Activated CD4-positive, alpha-beta memory T cell treated with anti-CD3 and anti-CD28 coated beads, Interleukin-2, amount 10 ng/mL, durations not matched to agents 7 days and 5 days (primary cell): ENCODE data around the gene STK4. TPM values are rescaled to one million over a fixed set of nuclear protein-coding genes. Genes with fewer than 3 reads are reported as not detected.

Experiments used
- CTCF ChIA-PET: fragments of 350-600 bp; sonication (Branson Sonifier 250); formaldehyde crosslinking; loops from one replicate; lab custom pipeline; 2021; ENCODE audit warnings: antibody characterized with exemption, inconsistent platforms; lab: Charles Lee
- POLR2A ChIA-PET: fragments of 350-600 bp; sonication (Branson Sonifier 250); formaldehyde crosslinking; loops from one replicate; lab custom pipeline; 2021; ENCODE audit warnings: antibody characterized with exemption; lab: Charles Lee
- DNase-seq: peaks from one replicate; pipeline ENCODE4 v3.0.0-alpha.2; 2020
- H3K27ac Mint-ChIP-seq: one replicate; pipeline ENCODE4 v1.8.0; 2021; ENCODE audit warnings: mild to moderate bottlenecking, mixed read lengths
- H3K27me3 Mint-ChIP-seq: one replicate; pipeline ENCODE4 v1.8.0; 2021; ENCODE audit warnings: mixed read lengths
- H3K36me3 Mint-ChIP-seq: one replicate; pipeline ENCODE4 v1.8.0; 2021; ENCODE audit warnings: low read depth, mixed read lengths
- H3K4me1 Mint-ChIP-seq: one replicate; pipeline ENCODE4 v1.8.0; 2021; ENCODE audit warnings: mixed read lengths
- H3K4me3 Mint-ChIP-seq: one replicate; pipeline ENCODE4 v1.8.0; 2021; ENCODE audit warnings: mild to moderate bottlenecking, mixed read lengths
- H3K9me3 Mint-ChIP-seq: one replicate; pipeline ENCODE4 v1.8.0; 2021; ENCODE audit warnings: mixed read lengths
- total RNA-seq, 2 experiments: library from RNA; stranded (reverse); gene quantifications; one replicate each; pipeline ENCODE4 v1.2.3, GENCODE V29; 2021

The STK4 gene
- total RNA-seq, 2 experiments from 2014 or later = 204 to 213 TPM

DNA sequence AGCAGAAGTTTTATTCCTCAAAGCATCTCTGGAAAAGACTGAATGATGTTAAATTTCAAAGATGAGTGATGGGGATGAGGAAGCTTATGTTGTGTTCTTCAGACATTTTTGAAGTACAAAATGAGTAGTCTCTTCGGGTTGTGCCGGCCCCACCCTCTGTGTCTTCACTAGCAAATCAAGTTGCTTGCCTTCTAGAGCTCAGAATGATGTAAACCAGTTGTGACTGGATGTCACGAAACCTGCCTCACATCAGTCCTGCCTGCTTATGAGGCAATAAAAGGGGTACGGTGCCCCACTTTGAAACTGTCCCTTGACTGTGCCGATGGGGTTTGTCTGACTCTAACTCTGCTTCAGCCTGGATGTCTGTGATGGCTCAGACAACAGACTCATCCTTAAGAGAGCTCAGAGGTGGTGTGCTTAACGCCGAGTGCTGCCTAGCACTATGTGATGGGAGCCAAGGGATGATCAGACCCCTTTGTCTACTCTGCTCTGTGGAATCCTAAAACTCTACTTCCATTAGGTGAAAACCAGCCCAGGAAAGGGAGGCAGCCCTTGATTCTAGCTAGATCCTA, 25.1 kb upstream of the STK4 start:
- POLR2A ChIA-PET = interaction anchor here (0.6 to 1.5 kb wide), 2 partner anchors 15 to 37 kb away, joined by 3 to 5 read pairs; no protein-coding TSS in a partner anchor
- H3K4me1 Mint-ChIP-seq = no peaks in the 10 kb centered on the region
- H3K27ac Mint-ChIP-seq = peak overlapping the region; percentile 22
- H3K9me3 Mint-ChIP-seq = no peaks in the 10 kb centered on the region
- H3K36me3 Mint-ChIP-seq = peaks cover 59% of the 10 kb centered on the region
- no peaks in the 10 kb centered on the region for H3K27me3 Mint-ChIP-seq
- CTCF ChIA-PET = interaction anchor here (0.9 kb wide), 1 partner anchor 155 kb away, joined by 4 read pairs; no protein-coding TSS in a partner anchor
- DNase-seq = no peak
- no peak overlapping the region for H3K4me3 Mint-ChIP-seq

GRCh38 chr20:44942264-44942973, 23.9 kb upstream of the STK4 start:
- H3K27ac Mint-ChIP-seq = no peak overlapping the region
- no peak overlapping the region for H3K4me3 Mint-ChIP-seq

DNA sequence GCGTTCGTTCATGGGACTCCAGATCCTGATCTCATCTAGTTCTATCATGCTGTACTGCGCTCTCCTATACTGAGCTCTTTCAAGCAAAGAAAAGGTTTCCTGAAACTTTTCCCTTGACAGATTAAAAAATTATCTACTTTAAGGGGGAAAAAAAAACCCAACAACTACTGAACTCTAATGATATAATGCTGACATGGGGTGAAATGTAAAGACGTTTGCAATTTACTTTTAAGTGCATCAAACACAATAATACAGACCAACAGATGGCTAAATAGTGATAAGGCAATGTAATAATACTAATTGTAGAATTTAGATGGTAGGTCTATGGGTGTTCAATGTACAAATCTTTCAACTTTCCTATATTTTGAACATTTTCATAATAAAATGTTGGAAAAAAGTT, 22.5 kb upstream of the STK4 start:
- no peak overlapping the region for H3K27ac Mint-ChIP-seq

More at GRCh38 chr20:44942264-44942973, 23.9 kb upstream of the STK4 start:
- Mint-ChIP-seq H3K4me1 (no peaks in the 10 kb centered on the region), H3K27me3 (no peaks in the 10 kb centered on the region), H3K36me3 (peaks cover 58% of the 10 kb centered on the region), H3K9me3 (no peaks in the 10 kb centered on the region)
- no peak for DNase-seq
- POLR2A ChIA-PET = interaction anchor here (1.5 kb wide), 1 partner anchor 36 kb away, joined by 5 read pairs; no protein-coding TSS in a partner anchor
- CTCF ChIA-PET = interaction anchor here (0.9 to 1.1 kb wide), 2 partner anchors 154 to 349 kb away, joined by 3 to 4 read pairs; no protein-coding TSS in a partner anchor

GRCh38 chr20:44945261-44945660, 21.1 kb upstream of the STK4 start:
- ChIA-PET POLR2A (interaction anchor here (0.5 kb wide), 1 partner anchor 253 kb away, joined by 3 read pairs; no protein-coding TSS in a partner anchor), CTCF (interaction anchor here (1.9 kb wide), 1 partner anchor 152 kb away, joined by 5 read pairs; no protein-coding TSS in a partner anchor)
- Mint-ChIP-seq H3K4me3 (no peak overlapping the region), H3K36me3 (peaks cover 64% of the 10 kb centered on the region), H3K27ac (no peak overlapping the region), H3K4me1 (no peaks in the 10 kb centered on the region), H3K27me3 (no peaks in the 10 kb centered on the region), H3K9me3 (no peaks in the 10 kb centered on the region)
- no peak for DNase-seq

More for the DNA sequence above, 22.5 kb upstream of the STK4 start:
- DNase-seq = no peak
- Mint-ChIP-seq H3K27me3 (no peaks in the 10 kb centered on the region), H3K9me3 (no peaks in the 10 kb centered on the region), H3K36me3 (peaks cover 60% of the 10 kb centered on the region), H3K4me1 (no peaks in the 10 kb centered on the region), H3K4me3 (no peak overlapping the region)
- CTCF ChIA-PET = interaction anchor here (1.4 kb wide), 1 partner anchor 70 kb away, joined by 3 read pairs; no protein-coding TSS in a partner anchor
- POLR2A ChIA-PET = no interaction called here

- ChIA-PET POLR2A (interaction anchor here (1.0 kb wide), 1 partner anchor 14 kb away, joined by 6 read pairs; the partner anchor contains the start of gene TOMM34), CTCF (interaction anchor here (1.9 kb wide), 1 partner anchor 151 kb away, joined by 5 read pairs; no protein-coding TSS in a partner anchor)
- no peaks in the 10 kb centered on the region for H3K9me3 Mint-ChIP-seq
- H3K27me3 Mint-ChIP-seq = no peaks in the 10 kb centered on the region
- H3K4me1 Mint-ChIP-seq = no peaks in the 10 kb centered on the region
- no peak overlapping the region for H3K27ac Mint-ChIP-seq
- H3K4me3 Mint-ChIP-seq = no peak overlapping the region
- H3K36me3 Mint-ChIP-seq = peaks cover 67% of the 10 kb centered on the region
- DNase-seq = no peak
Observed at GRCh38 chr20:44946271-44946852, 19.9 kb upstream of the STK4 start.

DNA sequence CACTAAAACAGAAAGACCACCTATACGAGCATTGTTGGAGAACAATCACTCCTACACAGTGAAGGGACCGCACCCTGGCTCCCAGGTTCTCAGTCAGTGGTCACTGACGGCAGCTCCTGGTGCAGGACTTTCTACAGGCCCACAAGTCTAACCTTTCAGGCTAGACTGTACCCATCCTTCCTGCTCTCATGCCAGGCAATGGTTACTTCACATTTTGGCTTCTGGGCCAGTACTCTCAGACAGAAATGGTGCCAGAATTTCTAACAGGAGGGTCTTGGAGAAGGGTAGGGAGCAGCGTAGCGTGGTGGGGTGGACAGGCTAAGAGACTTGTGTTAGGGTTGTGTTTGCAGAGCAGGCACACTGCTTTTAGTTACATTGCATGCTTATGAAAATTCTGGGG, 18.2 kb upstream of the STK4 start:
- CTCF ChIA-PET = no interaction called here
- no peaks in the 10 kb centered on the region for H3K9me3 Mint-ChIP-seq
- DNase-seq = no peak
- peaks cover 9% of the 10 kb centered on the region for H3K4me1 Mint-ChIP-seq
- no peaks in the 10 kb centered on the region for H3K27me3 Mint-ChIP-seq
- H3K4me3 Mint-ChIP-seq = no peak overlapping the region
- H3K27ac Mint-ChIP-seq = no peak overlapping the region
- POLR2A ChIA-PET = interaction anchor here (1.2 kb wide), 1 partner anchor 9 kb away, joined by 3 read pairs; no protein-coding TSS in a partner anchor
- H3K36me3 Mint-ChIP-seq = peaks cover 72% of the 10 kb centered on the region

- no peaks in the 10 kb centered on the region for H3K27me3 Mint-ChIP-seq
- H3K4me3 Mint-ChIP-seq = no peak overlapping the region
- H3K9me3 Mint-ChIP-seq = no peaks in the 10 kb centered on the region
- ChIA-PET CTCF (interaction anchor here (1.0 kb wide), 1 partner anchor 12 kb away, joined by 3 read pairs; the partner anchor contains the start of gene TOMM34), POLR2A (interaction anchor here (1.4 kb wide), 1 partner anchor 17 kb away, joined by 4 read pairs; no protein-coding TSS in a partner anchor)
- peaks cover 13% of the 10 kb centered on the region for H3K4me1 Mint-ChIP-seq
- DNase-seq = no peak
- H3K36me3 Mint-ChIP-seq = peaks cover 74% of the 10 kb centered on the region
- no peak overlapping the region for H3K27ac Mint-ChIP-seq
Observed at GRCh38 chr20:44948513-44948912, 17.8 kb upstream of the STK4 start.

DNA sequence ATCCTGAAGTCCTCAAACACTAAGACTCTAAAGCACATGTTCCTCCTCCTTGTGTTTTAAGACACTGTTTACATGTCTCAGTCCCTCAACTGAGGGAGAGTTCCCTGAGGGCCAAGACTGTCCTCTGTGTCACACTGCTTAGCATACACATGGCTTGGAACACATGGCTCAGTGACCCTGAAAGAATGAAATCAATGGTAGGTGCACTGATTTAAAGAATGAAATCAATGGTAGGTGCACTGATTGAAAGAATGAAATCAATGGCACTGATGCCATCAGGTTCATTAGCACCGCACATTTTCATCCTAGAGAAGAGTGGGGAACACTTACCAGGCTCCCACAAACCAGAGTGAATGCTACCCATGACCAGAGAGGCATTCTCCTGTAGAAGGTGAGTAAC, 15.9 kb upstream of the STK4 start:
- ChIA-PET POLR2A (interaction anchor here (3.4 kb wide), 1 partner anchor 13 kb away, joined by 10 read pairs; no protein-coding TSS in a partner anchor), CTCF (interaction anchor here (1.3 kb wide), 2 partner anchors 147 to 344 kb away, joined by 3 read pairs; no protein-coding TSS in a partner anchor)
- Mint-ChIP-seq H3K36me3 (peaks cover 79% of the 10 kb centered on the region), H3K27ac (no peak overlapping the region), H3K27me3 (no peaks in the 10 kb centered on the region), H3K4me3 (no peak overlapping the region), H3K9me3 (no peaks in the 10 kb centered on the region), H3K4me1 (peaks cover 16% of the 10 kb centered on the region)
- DNase-seq = no peak

DNA sequence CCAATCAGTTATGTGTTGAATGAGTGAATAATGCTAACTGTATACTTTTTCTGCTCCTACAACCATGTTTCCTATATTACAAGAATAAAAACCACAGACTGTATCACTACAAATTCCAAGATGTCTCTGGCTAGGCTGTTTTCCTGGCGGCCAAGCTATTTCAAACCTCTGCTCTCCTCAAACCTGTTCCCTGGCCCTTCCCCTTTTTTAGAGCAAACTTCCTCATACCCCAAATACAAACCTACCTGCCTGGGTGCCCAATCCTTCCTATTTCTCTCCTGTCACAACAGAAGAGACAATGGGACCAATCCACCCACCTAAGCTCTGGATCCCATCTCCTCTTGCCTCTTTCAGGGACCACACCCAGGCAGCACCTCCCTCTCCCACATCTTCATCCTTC, 13.6 kb upstream of the STK4 start:
- Mint-ChIP-seq H3K9me3 (no peaks in the 10 kb centered on the region), H3K36me3 (peaks cover 86% of the 10 kb centered on the region), H3K4me3 (no peak overlapping the region), H3K27ac (peak overlapping the region; percentile 56), H3K4me1 (peaks cover 26% of the 10 kb centered on the region), H3K27me3 (no peaks in the 10 kb centered on the region)
- ChIA-PET CTCF (interaction anchor here (1.6 kb wide), 1 partner anchor 421 kb away, joined by 3 read pairs; no protein-coding TSS in a partner anchor), POLR2A (interaction anchor here (1.1 to 3.4 kb wide), 5 partner anchors 11 to 395 kb away, joined by 4 to 10 read pairs (median 5); partner anchors contain the start of genes SDC4 and STK4)
- DNase-seq = no peak

DNA sequence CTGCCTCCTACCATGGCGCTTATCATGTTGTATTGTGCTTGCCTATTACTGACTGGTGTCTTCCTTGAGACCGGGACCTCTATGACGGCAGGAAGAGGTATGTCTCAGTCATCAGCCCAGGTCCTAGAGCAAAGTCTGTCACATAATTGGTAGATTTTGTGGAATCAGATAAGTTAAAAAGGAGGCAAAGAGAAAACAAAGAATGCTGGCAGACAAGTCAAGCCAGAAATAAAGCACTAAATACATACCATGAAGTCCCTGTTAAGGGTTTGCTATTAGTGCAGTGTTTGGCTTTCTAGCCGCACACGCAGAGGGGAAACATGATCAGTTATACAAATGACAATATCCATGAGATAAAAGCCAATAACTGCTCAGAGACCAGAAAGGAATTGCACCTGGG, 12.1 kb upstream of the STK4 start:
- H3K27ac Mint-ChIP-seq = no peak overlapping the region
- H3K4me3 Mint-ChIP-seq = no peak overlapping the region
- peaks cover 85% of the 10 kb centered on the region for H3K36me3 Mint-ChIP-seq
- ChIA-PET CTCF (no interaction called here), POLR2A (interaction anchor here (2.4 kb wide), 2 partner anchors 17 to 24 kb away, joined by 5 to 9 read pairs; no protein-coding TSS in a partner anchor)
- no peak for DNase-seq
- H3K4me1 Mint-ChIP-seq = peaks cover 39% of the 10 kb centered on the region
- H3K9me3 Mint-ChIP-seq = no peaks in the 10 kb centered on the region
- H3K27me3 Mint-ChIP-seq = no peaks in the 10 kb centered on the region

DNA sequence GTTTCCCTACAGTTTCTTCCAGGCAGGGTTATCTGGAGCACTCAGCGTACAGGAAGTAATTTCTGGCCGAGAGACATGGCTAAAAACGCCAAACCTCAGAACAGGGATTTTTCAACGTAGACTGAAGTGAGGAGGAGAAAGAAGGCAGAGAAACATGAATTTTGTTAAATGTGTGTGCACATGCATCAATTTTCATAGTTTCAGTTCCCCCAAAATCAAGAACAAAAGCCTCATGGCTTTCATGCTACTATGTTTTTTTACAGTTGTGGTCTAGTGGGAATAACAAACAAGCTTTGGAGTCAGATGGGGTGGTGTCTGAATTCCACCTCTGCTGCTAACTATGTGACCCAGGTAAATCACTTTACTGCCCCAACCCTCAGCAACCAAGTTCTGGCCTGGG, 11.0 kb upstream of the STK4 start:
- H3K27ac Mint-ChIP-seq = no peak overlapping the region
- peaks cover 77% of the 10 kb centered on the region for H3K36me3 Mint-ChIP-seq
- ChIA-PET CTCF (no interaction called here), POLR2A (no interaction called here)
- no peak overlapping the region for H3K4me3 Mint-ChIP-seq
- H3K4me1 Mint-ChIP-seq = peaks cover 46% of the 10 kb centered on the region
- no peaks in the 10 kb centered on the region for H3K27me3 Mint-ChIP-seq
- no peaks in the 10 kb centered on the region for H3K9me3 Mint-ChIP-seq
- DNase-seq = no peak

- Mint-ChIP-seq H3K9me3 (no peaks in the 10 kb centered on the region), H3K27me3 (no peaks in the 10 kb centered on the region), H3K4me1 (peaks cover 57% of the 10 kb centered on the region), H3K27ac (no peak overlapping the region), H3K36me3 (peaks cover 66% of the 10 kb centered on the region), H3K4me3 (no peak overlapping the region)
- no peak for DNase-seq
- ChIA-PET POLR2A (interaction anchor here (0.8 to 1.0 kb wide), 2 partner anchors 9 to 23 kb away, joined by 3 read pairs; no protein-coding TSS in a partner anchor), CTCF (no interaction called here)
Observed at GRCh38 chr20:44956410-44956809, 9.9 kb upstream of the STK4 start.
